ENCODE results near the gene MAPKAPK5. TPM values are rescaled to one million over a fixed set of nuclear protein-coding genes. Genes with fewer than 3 reads are reported as not detected.

The MAPKAPK5 gene
- total RNA-seq, 1 donor from 2014 or later, result 61.2 TPM

DNA sequence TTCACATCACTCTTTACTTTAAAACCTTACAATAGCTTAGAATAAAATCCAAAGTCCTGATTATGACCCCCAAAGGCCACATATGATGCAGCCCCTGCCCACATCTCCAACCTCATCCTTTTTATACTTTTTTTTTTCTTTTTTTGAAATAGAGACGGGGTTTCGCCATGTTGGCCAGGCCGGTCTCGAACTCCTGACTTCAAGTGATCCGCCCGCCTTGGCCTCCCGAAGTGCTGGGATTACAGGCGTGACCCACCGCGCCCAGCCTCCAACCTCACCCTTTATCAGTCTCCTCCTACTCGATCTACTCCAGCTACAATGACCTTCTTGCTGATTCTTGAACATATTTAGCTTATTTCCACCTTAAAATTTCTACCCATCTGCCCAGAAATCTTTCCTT lies 1.2 kb upstream of the MAPKAPK5 start:
- no peak for ATAC-seq (ENCODE audit: low read depth)
- POLR2A ChIA-PET, result interaction anchor here (0.7 to 2.7 kb wide), 5 partner anchors 75 to 266 kb away, joined by 3 to 20 read pairs (median 9); partner anchors contain the start of genes ACAD10, ALDH2 and BRAP
- no peak for DNase-seq
- peaks cover 35% of the 10 kb centered on the region for H3K36me3 Mint-ChIP-seq (ENCODE audit: low read depth)
- peak overlapping the region; percentile 95 for H3K4me3 Mint-ChIP-seq
- peak overlapping the region; percentile 97 for H3K27ac Mint-ChIP-seq
- H3K4me1 Mint-ChIP-seq, result peaks cover 41% of the 10 kb centered on the region
- intact Hi-C loops (cut with micrococcal nuclease), result loop anchor here (1.0 to 5.0 kb wide), 2 partner anchors 541 to 1559 kb away; partner anchors contain the start of genes ATP2A2 and HECTD4
- H3K9me3 Mint-ChIP-seq, result no peaks in the 10 kb centered on the region
- no peaks in the 10 kb centered on the region for H3K27me3 Mint-ChIP-seq
- CTCF ChIA-PET, result interaction anchor here (0.6 to 1.0 kb wide), 2 partner anchors 26 to 28 kb away, joined by 3 read pairs; no protein-coding TSS in a partner anchor
- TF ChIP-seq CTCF (IDR thresholded peaks at IDR 0.05), result no peak

- no peak for ATAC-seq (ENCODE audit: low read depth)
- ChIA-PET CTCF (interaction anchor here (0.6 to 1.5 kb wide), 4 partner anchors 26 to 88 kb away, joined by 3 to 6 read pairs (median 3); no protein-coding TSS in a partner anchor), POLR2A (interaction anchor here (0.6 to 2.7 kb wide), 12 partner anchors 17 to 284 kb away, joined by 3 to 20 read pairs (median 5); partner anchors contain the start of genes ACAD10, ALDH2, ATXN2 and BRAP)
- intact Hi-C loops (cut with micrococcal nuclease), result loop anchor here (1.0 to 5.0 kb wide), 2 partner anchors 541 to 1559 kb away; partner anchors contain the start of genes ATP2A2 and HECTD4
- no peaks in the 10 kb centered on the region for H3K9me3 Mint-ChIP-seq
- peaks cover 45% of the 10 kb centered on the region for H3K4me1 Mint-ChIP-seq
- H3K27ac Mint-ChIP-seq, result peak overlapping the region; percentile 97
- H3K36me3 Mint-ChIP-seq (ENCODE audit: low read depth), result peaks cover 39% of the 10 kb centered on the region
- no peak for TF ChIP-seq CTCF (IDR thresholded peaks at IDR 0.05)
- no peak for DNase-seq
- peak overlapping the region; percentile 95 for H3K4me3 Mint-ChIP-seq
- no peaks in the 10 kb centered on the region for H3K27me3 Mint-ChIP-seq
Measured at GRCh38 chr12:111841236-111841749, 735 bp upstream of the MAPKAPK5 start.

DNA sequence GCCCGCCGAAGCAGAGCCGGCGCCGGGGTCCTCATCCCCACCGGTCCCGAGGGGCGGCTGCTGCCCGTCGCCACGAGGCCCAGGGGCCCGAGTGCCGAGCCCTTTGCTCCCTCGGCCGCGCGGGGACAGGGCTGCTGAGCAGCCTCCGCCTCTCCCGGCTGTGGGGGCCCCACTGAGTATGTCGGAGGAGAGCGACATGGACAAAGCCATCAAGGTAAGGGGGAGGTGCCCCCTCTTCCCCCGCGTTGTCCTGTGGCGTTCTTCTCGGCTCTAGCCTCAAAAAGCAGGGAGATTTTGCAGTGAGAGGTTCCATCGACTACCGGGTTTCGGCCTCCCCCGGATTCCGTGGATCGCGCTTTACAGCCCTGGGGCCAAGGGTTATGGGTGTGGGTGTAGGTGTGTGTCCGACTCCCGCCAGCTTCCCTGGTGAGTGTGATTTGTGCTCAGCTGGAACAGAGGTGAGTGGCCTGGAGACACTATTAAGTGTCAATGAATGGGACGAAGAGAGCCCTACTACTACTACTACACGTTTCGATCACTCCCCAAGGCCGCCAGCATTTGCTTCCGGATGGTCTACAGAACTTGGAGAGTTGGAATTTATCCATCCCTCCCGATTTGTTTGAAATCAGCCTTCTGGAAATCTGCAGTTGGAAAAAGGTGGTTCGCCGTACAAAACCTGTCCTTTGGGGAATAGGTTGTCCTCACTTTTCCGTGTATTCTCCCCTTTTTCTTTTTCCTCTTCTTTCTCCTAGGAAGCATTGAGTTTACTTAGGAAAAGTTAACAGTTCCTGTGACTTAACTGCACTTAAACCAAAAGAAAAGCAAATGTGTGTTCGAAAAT lies 748 bp downstream of the MAPKAPK5 start:
- no peak for DNase-seq
- peaks cover 46% of the 10 kb centered on the region for H3K36me3 Mint-ChIP-seq (ENCODE audit: low read depth)
- H3K9me3 Mint-ChIP-seq, result no peaks in the 10 kb centered on the region
- H3K4me1 Mint-ChIP-seq, result peaks cover 48% of the 10 kb centered on the region
- H3K27me3 Mint-ChIP-seq, result no peaks in the 10 kb centered on the region
- TF ChIP-seq CTCF (IDR thresholded peaks at IDR 0.05), result no peak
- intact Hi-C loops (cut with micrococcal nuclease), result loop anchor here (1.0 to 5.0 kb wide), 6 partner anchors 76 to 1560 kb away; partner anchors contain the start of genes ACAD10, ALDH2, ATP2A2 and ATXN2
- H3K4me3 Mint-ChIP-seq, result peak overlapping the region; percentile 95
- CTCF ChIA-PET, result interaction anchor here (1.1 to 1.5 kb wide), 2 partner anchors 79 to 89 kb away, joined by 3 to 6 read pairs; no protein-coding TSS in a partner anchor
- POLR2A ChIA-PET, result interaction anchor here (0.6 to 2.7 kb wide), 13 partner anchors 14 to 504 kb away, joined by 3 to 20 read pairs (median 6); partner anchors contain the start of genes ACAD10, ALDH2, ATXN2 and BRAP
- H3K27ac Mint-ChIP-seq, result peak overlapping the region; percentile 93
- ATAC-seq (ENCODE audit: low read depth), result no peak

GRCh38 chr12:111846016-111846415 lies 4.0 kb downstream of the MAPKAPK5 start:
- Mint-ChIP-seq H3K36me3 (ENCODE audit: low read depth) (peaks cover 38% of the 10 kb centered on the region), H3K27ac (no peak overlapping the region), H3K9me3 (no peaks in the 10 kb centered on the region), H3K4me1 (peaks cover 37% of the 10 kb centered on the region), H3K27me3 (no peaks in the 10 kb centered on the region), H3K4me3 (no peak overlapping the region)
- ATAC-seq (ENCODE audit: low read depth), result no peak
- CTCF ChIA-PET, result no interaction called here
- no peak for TF ChIP-seq CTCF (IDR thresholded peaks at IDR 0.05)
- intact Hi-C loops (cut with micrococcal nuclease), result no loop called here
- POLR2A ChIA-PET, result no interaction called here
- no peak for DNase-seq

- ChIA-PET POLR2A (no interaction called here), CTCF (no interaction called here)
- no peak for DNase-seq
- no peak overlapping the region for H3K4me3 Mint-ChIP-seq
- peaks cover 38% of the 10 kb centered on the region for H3K36me3 Mint-ChIP-seq (ENCODE audit: low read depth)
- H3K27ac Mint-ChIP-seq, result no peak overlapping the region
- H3K27me3 Mint-ChIP-seq, result no peaks in the 10 kb centered on the region
- no peak for ATAC-seq (ENCODE audit: low read depth)
- H3K9me3 Mint-ChIP-seq, result no peaks in the 10 kb centered on the region
- intact Hi-C loops (cut with micrococcal nuclease), result no loop called here
- TF ChIP-seq CTCF (IDR thresholded peaks at IDR 0.05), result no peak
- peaks cover 8% of the 10 kb centered on the region for H3K4me1 Mint-ChIP-seq
Measured at GRCh38 chr12:111850526-111850925, 8.5 kb downstream of the MAPKAPK5 start.
